Stimulated activated CD4-positive, alpha-beta T cell treated with anti-CD3 and anti-CD28 coated beads, TNF-alpha, amount 100 ng/mL, for 1 hour (primary cell): ENCODE measurements around the gene CTDSPL2.
A peak's percentile ranks its signal among the peaks of the same experiment; 100 is the strongest.
"Not testable (repeated sequence)": the region's sequence is repeated elsewhere in the genome, so short reads cannot be mapped to it uniquely, and the experiment has no call there.

Experiments
- DNase-seq, 3 donors: peaks; one replicate each; pipeline ENCODE4 v3.0.0-alpha.2; 2020; ENCODE audit warnings: low read depth in 3 of 3, low spot score in 1 of 3

CTDSPL2 gene

GRCh38 chr15:44426975-44427755 is at the start of gene CTDSPL2:
TSS of gene CTDSPL2 (plus strand) at chr15:44427629. CDS start at chr15:44459015, 31,386 bp downstream.
- peak; percentile 74 to 83 (median 82) for DNase-seq

- DNase-seq, result no peak
Observed at GRCh38 chr15:44381236-44381635, 46.2 kb upstream of the CTDSPL2 start.

DNA sequence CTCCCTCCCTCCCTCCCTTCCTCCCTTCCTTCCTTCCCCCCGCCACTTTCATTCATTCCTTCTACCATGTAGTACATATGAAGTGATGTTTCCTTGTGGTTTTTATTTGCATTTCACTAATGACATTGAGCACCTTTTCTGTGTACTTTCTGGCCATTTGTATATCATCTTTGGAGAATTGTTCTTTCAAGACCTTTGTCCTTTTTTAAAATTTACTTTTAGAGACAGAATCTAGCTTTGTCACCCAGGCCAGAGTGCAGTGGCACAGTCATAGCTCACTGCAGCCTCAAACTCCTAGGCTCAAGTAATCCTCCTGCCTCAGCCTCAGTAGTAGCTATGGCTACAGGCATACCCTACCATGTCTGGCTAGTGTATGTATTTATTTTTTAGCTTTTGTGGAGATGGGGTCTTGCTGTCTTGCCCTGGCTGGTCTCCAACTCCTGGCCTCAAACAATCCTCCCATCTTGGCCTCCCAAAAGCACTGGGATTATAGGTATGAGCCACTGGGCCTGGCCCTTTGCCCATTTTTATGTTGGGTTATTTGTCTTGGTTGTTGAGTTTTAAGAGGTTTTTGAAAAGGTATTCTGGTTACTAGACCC is 42.0 kb upstream of the CTDSPL2 start:
- DNase-seq, result no peak

GRCh38 chr15:44394062-44394461 is 33.4 kb upstream of the CTDSPL2 start:
- DNase-seq, result no peak

- no peak for DNase-seq
Observed at GRCh38 chr15:44394562-44394961, 32.9 kb upstream of the CTDSPL2 start.

DNA sequence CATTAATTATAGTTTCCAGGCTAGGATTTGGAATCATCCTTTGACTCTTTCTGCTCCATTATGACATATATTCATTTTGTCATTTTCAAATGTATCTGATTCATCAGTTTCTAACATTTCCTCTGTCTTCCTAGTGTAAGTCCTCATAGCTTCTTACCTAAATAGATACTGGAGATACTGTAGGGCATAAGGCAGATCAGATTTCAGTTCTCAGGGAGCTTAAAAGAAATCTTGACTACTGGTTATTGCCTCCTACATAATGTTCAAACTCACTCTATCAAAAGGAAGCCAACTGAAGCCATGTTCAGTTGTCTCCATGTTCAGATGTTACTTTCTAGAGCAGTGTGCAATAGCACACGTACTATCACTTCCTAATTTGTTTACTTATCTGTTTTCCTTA is 29.6 kb upstream of the CTDSPL2 start:
- DNase-seq, result no peak

DNA sequence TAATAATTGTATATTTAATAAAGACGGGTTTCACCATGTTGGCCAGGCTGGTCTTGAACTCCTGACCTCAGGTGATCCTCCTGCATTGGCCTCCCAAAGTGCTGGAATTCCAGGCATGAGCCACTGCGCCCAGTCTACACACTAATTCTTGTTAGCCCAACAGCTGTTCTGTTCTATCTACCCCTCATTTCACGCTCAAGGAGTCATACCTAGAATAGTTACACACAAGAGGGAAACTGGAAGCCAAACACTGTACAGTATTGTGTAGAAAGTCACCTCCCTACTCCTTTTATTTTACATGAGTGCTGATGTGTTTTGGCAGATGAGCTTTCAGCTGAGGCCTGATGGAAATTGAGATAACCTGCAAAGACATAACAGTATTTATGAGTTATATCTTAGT is 13.4 kb upstream of the CTDSPL2 start:
- DNase-seq, result no peak

DNA sequence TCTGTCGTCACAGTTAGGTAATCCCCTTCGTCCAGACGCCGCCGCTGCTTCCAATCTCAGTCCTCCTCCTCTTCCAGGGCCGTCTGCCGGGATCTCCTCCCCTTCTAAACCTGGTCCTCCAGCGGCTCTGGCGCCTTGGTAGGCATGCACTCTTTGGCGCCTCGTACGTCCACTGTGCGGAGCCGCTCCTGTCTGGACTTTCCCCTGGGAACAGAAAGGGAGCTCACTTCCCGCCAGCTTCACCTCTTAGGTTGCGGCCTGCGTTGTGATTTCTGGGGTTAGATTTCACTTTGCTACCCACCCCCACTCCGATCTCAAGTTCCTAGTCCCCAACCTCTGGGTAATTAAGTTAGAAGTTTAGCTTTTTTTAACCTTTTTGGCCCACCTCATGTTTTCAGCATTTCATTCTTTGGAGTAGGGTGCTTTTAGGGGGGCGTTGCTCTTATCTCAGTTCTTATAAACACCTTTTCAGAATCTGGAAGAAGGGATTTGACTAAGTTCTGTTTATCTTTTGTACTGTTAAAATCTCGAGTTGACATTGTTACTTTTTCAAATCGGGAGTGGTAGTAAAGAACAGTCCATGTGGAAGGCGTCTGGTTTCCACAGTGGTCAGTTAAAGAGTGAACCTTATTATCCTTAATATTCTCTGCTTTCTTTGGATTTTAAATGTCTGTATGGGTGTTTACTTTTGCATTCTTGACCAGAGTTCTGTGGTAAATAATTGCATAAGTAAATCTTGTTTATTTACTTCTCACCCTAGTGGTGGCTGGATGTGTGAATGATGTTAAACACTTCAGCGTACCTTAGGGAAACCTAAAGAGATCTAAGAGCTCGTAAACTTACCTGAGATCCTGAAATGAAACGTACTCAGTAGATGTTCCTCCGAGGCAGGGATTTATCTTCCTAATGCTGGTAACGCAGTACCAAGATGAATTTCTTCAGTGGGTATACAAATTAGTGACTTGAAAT is 611 bp downstream of the CTDSPL2 start:
- no peak for DNase-seq

- no peak for DNase-seq
Observed at GRCh38 chr15:44435893-44436667, 8.7 kb downstream of the CTDSPL2 start.

GRCh38 chr15:44438402-44438801 is 11.0 kb downstream of the CTDSPL2 start:
- DNase-seq, result no peak

- DNase-seq, result no peak
Observed at GRCh38 chr15:44441095-44441501, 13.7 kb downstream of the CTDSPL2 start.

DNA sequence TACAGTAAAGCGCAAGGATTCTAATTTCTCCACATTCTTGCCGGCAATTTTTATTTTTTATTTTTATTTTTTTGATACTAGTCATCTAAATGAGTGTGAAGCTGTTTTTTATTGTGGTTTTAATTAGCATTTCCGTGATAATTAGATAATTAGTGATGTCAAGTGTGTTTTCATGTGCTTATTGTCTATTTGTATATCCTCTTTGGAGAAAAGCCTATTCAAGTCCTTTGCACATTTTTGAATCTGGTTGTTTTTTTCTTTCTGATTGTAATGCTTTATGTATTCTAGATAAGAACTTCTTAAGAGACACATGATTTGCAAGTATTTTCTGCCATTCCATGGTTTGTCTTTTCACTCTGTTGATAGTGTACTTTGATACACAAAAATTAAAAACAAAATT is 16.1 kb downstream of the CTDSPL2 start:
- no peak for DNase-seq

DNA sequence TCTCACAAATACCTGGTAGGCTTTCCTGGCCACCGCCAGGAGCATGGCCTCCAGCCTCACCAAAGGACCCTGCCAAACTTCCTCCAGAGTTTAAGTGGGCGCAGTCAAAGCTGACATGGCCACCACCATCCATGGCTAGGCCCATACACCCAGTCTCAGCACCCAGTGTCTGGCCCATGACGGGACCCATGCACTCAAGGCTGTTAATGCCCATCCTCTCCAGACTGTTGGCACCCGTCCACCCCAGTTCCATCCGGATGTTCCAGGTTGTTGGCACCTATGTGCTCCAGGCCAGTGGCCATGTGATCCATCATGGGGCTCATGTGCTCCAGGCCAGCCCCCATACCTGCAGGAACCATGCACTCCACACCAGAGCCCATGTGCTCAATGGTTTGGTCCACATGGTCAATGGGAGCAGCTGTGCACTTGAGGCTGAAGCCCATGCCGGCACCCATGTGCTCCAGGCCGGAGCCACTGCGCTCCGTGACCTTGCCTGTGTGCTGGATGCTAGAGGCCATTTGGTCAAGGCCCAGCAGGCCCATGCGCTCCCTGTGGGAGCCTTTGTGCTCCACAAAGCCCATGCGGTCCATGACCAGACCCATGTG is 20.4 kb downstream of the CTDSPL2 start:
- no peak for DNase-seq

DNA sequence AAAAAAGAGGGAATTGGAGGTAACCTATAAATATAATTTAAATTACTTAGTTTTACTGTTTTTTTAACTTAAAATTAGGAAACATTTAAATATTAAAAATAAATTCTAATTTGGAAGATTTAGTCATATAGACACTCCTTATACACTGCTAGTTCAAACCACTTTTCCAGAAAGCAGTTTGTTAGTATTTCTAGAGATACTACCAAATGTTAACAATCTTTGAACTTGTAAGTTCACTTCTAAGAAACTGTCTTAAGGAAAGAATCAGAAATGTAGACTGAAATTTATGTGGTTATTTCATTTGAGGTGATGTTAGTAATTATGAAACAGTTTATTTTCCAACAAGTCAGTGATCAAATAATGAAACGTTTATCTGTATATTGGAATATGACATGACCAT is 22.7 kb downstream of the CTDSPL2 start:
- DNase-seq, result no peak

DNA sequence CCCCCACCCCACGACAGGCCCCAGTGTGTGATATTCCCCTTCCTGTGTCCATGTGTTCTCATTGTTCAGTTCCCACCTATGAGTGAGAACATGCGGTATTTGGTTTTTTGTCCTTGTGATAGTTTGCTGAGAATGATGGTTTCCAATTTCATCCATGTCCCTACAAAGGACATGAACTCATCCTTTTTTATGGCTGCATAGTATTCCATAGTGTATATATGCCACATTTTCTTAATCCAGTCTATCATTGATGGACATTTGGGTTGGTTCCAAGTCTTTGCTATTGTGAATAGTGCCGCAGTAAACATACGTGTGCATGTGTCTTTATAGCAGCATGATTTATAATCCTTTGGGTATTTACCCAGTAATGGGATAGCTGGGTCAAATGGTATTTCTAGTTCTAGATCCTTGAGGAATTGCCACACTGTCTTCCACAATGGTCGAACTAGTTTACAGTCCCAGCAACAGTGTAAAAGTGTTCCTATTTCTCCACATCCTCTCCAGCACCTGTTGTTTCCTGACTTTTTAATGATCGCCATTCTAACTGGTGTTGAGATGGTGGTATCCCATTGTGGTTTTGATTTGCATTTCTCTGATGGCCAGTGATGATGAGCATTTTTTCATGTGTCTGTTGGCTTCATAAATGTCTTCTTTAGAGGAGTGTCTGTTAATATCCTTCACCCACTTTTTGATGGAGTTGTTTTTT is 26.3 kb downstream of the CTDSPL2 start:
- DNase-seq, result not testable (repeated sequence)

GRCh38 chr15:44458429-44458828 is 31.0 kb downstream of the CTDSPL2 start:
- no peak for DNase-seq

- DNase-seq, result no peak
Observed at GRCh38 chr15:44468709-44469385, 41.4 kb downstream of the CTDSPL2 start.

GRCh38 chr15:44471885-44472455 is 44.5 kb downstream of the CTDSPL2 start:
- DNase-seq, result no peak

DNA sequence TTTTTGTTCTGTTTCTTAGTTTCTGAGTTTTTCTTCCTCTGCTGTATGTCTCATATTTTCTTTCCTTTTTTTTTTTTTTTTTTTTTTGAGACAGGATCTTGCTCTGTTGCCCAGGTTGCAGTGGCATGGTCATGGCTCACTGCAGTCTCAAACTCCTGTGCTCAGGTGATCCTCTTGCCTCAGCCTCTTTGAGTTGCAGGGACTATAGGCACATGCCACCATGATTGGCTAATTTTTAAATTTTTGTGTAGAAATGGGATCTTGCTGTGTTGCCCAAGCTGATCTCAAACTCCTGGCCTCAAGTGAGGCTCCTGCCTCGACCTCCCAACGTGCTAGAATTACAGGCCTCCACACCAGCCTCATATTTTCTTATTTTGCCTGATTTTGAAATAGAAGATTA is 51.9 kb downstream of the CTDSPL2 start:
- DNase-seq, result no peak
